Middle frontal gyrus (tissue), 1 donor: ENCODE data around the gene TSC2.
"Not testable (repeated sequence)": the region's sequence is repeated elsewhere in the genome, so short reads cannot be mapped to it uniquely, and the experiment has no call there.

ENCODE experiments used
- DNase-seq: peaks from one replicate; pipeline ENCODE4 v3.0.0-alpha.2; 2015; ENCODE audit warnings: low spot score; ENCODE audit errors: extremely low spot score

TSC2 gene

GRCh38 chr16:2084895-2085625, 37.3 kb downstream of the TSC2 start:
- DNase-seq, result no peak

- DNase-seq, result no peak
These were observed 37.9 kb downstream of the TSC2 start for GRCh38 chr16:2085669-2086068.

GRCh38 chr16:2086106-2086742, 38.4 kb downstream of the TSC2 start:
- no peak for DNase-seq

- no peak for DNase-seq
These were observed 39.3 kb downstream of the TSC2 start for GRCh38 chr16:2086812-2087747.

- no peak for DNase-seq
These were observed 40.2 kb downstream of the TSC2 start for GRCh38 chr16:2087748-2088631.

GRCh38 chr16:2088759-2089358, 41.1 kb downstream of the TSC2 start:
- DNase-seq, result no peak

- no peak for DNase-seq
These were observed 42.1 kb downstream of the TSC2 start for GRCh38 chr16:2089706-2090480.

- no peak for DNase-seq
These were observed 42.6 kb downstream of the TSC2 start for GRCh38 chr16:2090481-2090776.

- DNase-seq, result no peak
These were observed 43.2 kb downstream of the TSC2 start for GRCh38 chr16:2090777-2091546.

GRCh38 chr16:2091547-2092255, 43.9 kb downstream of the TSC2 start:
- DNase-seq, result no peak

GRCh38 chr16:2092256-2092620, 44.5 kb downstream of the TSC2 start:
- no peak for DNase-seq

- no peak for DNase-seq
These were observed 45.1 kb downstream of the TSC2 start for GRCh38 chr16:2092866-2093265.

GRCh38 chr16:2093793-2094192, 46.0 kb downstream of the TSC2 start:
- DNase-seq, result no peak

- no peak for DNase-seq
These were observed 47.6 kb downstream of the TSC2 start for GRCh38 chr16:2095315-2095853.

- no peak for DNase-seq
These were observed 48.3 kb downstream of the TSC2 start for GRCh38 chr16:2095918-2096582.

- no peak for DNase-seq
These were observed 49.2 kb downstream of the TSC2 start for GRCh38 chr16:2096853-2097595.

- not testable (repeated sequence) for DNase-seq
These were observed 49.9 kb downstream of the TSC2 start for GRCh38 chr16:2097689-2098088.
